H9 (cell line): ENCODE data around the gene PRSS22. TPM values are rescaled to one million over a fixed set of nuclear protein-coding genes. Genes with fewer than 3 reads are reported as not detected.

Source experiments
- DNase-seq: peaks from one replicate; pipeline ENCODE4 v3.0.0-alpha.2; 2017
- H2AFZ ChIP-seq: one replicate; pipeline ENCODE4 v1.6.1; 2013; ENCODE audit warnings: mild to moderate bottlenecking, low read length, control low read depth, moderate library complexity
- H2AK5ac ChIP-seq: 2 replicates; pipeline ENCODE4 v1.6.1; 2013; ENCODE audit warnings: low read length, control low read depth, mixed read lengths; ENCODE audit not compliant: insufficient read length
- H2BK120ac ChIP-seq: one replicate; pipeline ENCODE4 v1.6.1; 2013; ENCODE audit warnings: low read depth, mild to moderate bottlenecking, low read length, control low read depth, inconsistent platforms; ENCODE audit not compliant: poor library complexity, severe bottlenecking
- H2BK12ac ChIP-seq: 2 replicates; pipeline ENCODE4 v1.6.1; 2013; ENCODE audit warnings: low read length, control low read depth, mixed read lengths, low read depth; ENCODE audit not compliant: insufficient read length
- H2BK15ac ChIP-seq: 2 replicates; pipeline ENCODE4 v1.6.1; 2013; ENCODE audit warnings: low read depth, low read length, control low read depth
- H2BK20ac ChIP-seq: one replicate; pipeline ENCODE4 v1.6.1; 2013; ENCODE audit warnings: low read depth, mild to moderate bottlenecking, low read length, control low read depth, inconsistent platforms; ENCODE audit not compliant: poor library complexity, severe bottlenecking
- H2BK5ac ChIP-seq: 2 replicates; pipeline ENCODE4 v1.6.1; 2013; ENCODE audit warnings: low read length, control low read depth, mixed read lengths; ENCODE audit not compliant: insufficient read length
- H3K14ac ChIP-seq: 2 replicates; pipeline ENCODE4 v1.6.1; 2013; ENCODE audit warnings: low read length, control low read depth; ENCODE audit not compliant: insufficient read depth
- H3K18ac ChIP-seq: 2 replicates; pipeline ENCODE4 v1.6.1; 2013; ENCODE audit warnings: low read depth, mild to moderate bottlenecking, mixed read lengths, low read length, control low read depth; ENCODE audit not compliant: insufficient read length
- H3K23ac ChIP-seq: 2 replicates; pipeline ENCODE4 v1.6.1; 2013; ENCODE audit warnings: low read length, control low read depth, mixed read lengths, low read depth; ENCODE audit not compliant: insufficient read length
- H3K23me2 ChIP-seq: 2 replicates; pipeline ENCODE4 v1.6.1; 2013; ENCODE audit warnings: low read depth, mild to moderate bottlenecking, mixed read lengths, low read length, control low read depth; ENCODE audit not compliant: insufficient read length, poor library complexity, severe bottlenecking
- H3K27ac ChIP-seq: 2 replicates; pipeline ENCODE4 v1.5.1; 2013; ENCODE audit warnings: low read length, control low read depth, mixed read lengths, low read depth; ENCODE audit not compliant: insufficient read length
- H3K27me3 ChIP-seq: 2 replicates; pipeline ENCODE4 v1.6.1; 2013; ENCODE audit warnings: low read length, control low read depth, inconsistent platforms; ENCODE audit not compliant: insufficient read depth
- H3K4ac ChIP-seq: 2 replicates; pipeline ENCODE4 v1.6.1; 2013; ENCODE audit warnings: low read depth, mild to moderate bottlenecking, control low read depth, inconsistent platforms, low read length, moderate library complexity
- H3K4me1 ChIP-seq: 2 replicates; pipeline ENCODE4 v1.6.1; 2013; ENCODE audit warnings: low read length, control low read depth, inconsistent platforms; ENCODE audit not compliant: insufficient read depth
- H3K4me2 ChIP-seq: 2 replicates; pipeline ENCODE4 v1.6.1; 2013; ENCODE audit warnings: low read length, control low read depth, mixed read lengths; ENCODE audit not compliant: insufficient read length, insufficient read depth
- H3K56ac ChIP-seq: 2 replicates; pipeline ENCODE4 v1.6.1; 2013; ENCODE audit warnings: low read depth, mild to moderate bottlenecking, mixed read lengths, low read length, control low read depth; ENCODE audit not compliant: insufficient read length
- H3K79me1 ChIP-seq: 2 replicates; pipeline ENCODE4 v1.6.1; 2013; ENCODE audit warnings: low read depth, mild to moderate bottlenecking, moderate library complexity, low read length, control low read depth, inconsistent platforms; ENCODE audit not compliant: insufficient read depth, poor library complexity, severe bottlenecking
- H3K79me2 ChIP-seq: 2 replicates; pipeline ENCODE4 v1.6.1; 2013; ENCODE audit warnings: low read length, control low read depth, inconsistent platforms; ENCODE audit not compliant: insufficient read depth
- H3K9ac ChIP-seq: 2 replicates; pipeline ENCODE4 v1.6.1; 2013; ENCODE audit warnings: low read length, control low read depth, mixed read lengths; ENCODE audit not compliant: insufficient read length; ENCODE audit errors: extremely low read depth
- H3K9me3 ChIP-seq: one replicate; pipeline ENCODE4 v1.6.1; 2013; ENCODE audit warnings: low read depth, low read length, inconsistent platforms; ENCODE audit not compliant: control insufficient read depth
- H3T11ph ChIP-seq: one replicate; pipeline ENCODE4 v1.6.1; 2013; ENCODE audit warnings: mild to moderate bottlenecking, low read length, control low read depth, inconsistent platforms
- H4K20me1 ChIP-seq: one replicate; pipeline ENCODE4 v1.6.1; 2013; ENCODE audit not compliant: control insufficient read depth, insufficient read length, insufficient read depth
- H4K5ac ChIP-seq: 2 replicates; pipeline ENCODE4 v1.6.1; 2013; ENCODE audit warnings: low read depth, mild to moderate bottlenecking, mixed read lengths, low read length, control low read depth; ENCODE audit not compliant: insufficient read length
- H4K8ac ChIP-seq: replicated peaks from 2 replicates; pipeline ENCODE4 v1.6.1; 2013; ENCODE audit warnings: low read length, control low read depth, mixed read lengths, low read depth; ENCODE audit not compliant: insufficient read length
- H4K91ac ChIP-seq: 2 replicates; pipeline ENCODE4 v1.6.1; 2013; ENCODE audit warnings: low read depth, mild to moderate bottlenecking, moderate library complexity, mixed read lengths, low read length, control low read depth; ENCODE audit not compliant: insufficient read length
- H3K27ac Mint-ChIP-seq, 3 experiments: 2 replicates in 2 of 3; 3 replicates in 1 of 3; pipeline ENCODE4 v1.8.0; 2020 to 2021; ENCODE audit warnings: mixed read lengths in 3 of 3, mild to moderate bottlenecking in 1 of 3, moderate library complexity in 1 of 3
- H3K27me3 Mint-ChIP-seq: 2 replicates; pipeline ENCODE4 v1.8.0; 2021; ENCODE audit warnings: low read depth, mild to moderate bottlenecking, moderate library complexity, mixed read lengths
- H3K36me3 Mint-ChIP-seq, 3 experiments: 2 replicates in 2 of 3; 3 replicates in 1 of 3; pipeline ENCODE4 v1.8.0; 2020 to 2021; ENCODE audit warnings: low read depth in 3 of 3, mixed read lengths in 3 of 3; ENCODE audit not compliant: insufficient read depth in 1 of 3
- H3K4me1 Mint-ChIP-seq, 2 experiments: 2 replicates each; pipeline ENCODE4 v1.8.0; 2020; ENCODE audit warnings: mixed read lengths in 2 of 2
- H3K4me3 Mint-ChIP-seq, 2 experiments: 2 replicates in 1 of 2; 3 replicates in 1 of 2; pipeline ENCODE4 v1.8.0; 2020 to 2021; ENCODE audit warnings: mild to moderate bottlenecking in 2 of 2, mixed read lengths in 2 of 2, moderate library complexity in 1 of 2
- H3K9me3 Mint-ChIP-seq, 2 experiments: 2 replicates in 1 of 2; 3 replicates in 1 of 2; pipeline ENCODE4 v1.8.0; 2020; ENCODE audit warnings: mild to moderate bottlenecking in 2 of 2, mixed read lengths in 2 of 2, moderate library complexity in 1 of 2
- WGBS: extraction: QIAGEN DNeasy Blood & Tissue Kit; methylation state at CpG from one replicate; pipeline ENCODE4 v1.1.7; 2013; ENCODE audit warnings: missing lambda C conversion rate, low lambda C conversion rate, mixed read lengths; ENCODE audit not compliant: insufficient read length; ENCODE audit errors: extremely low coverage; 5-methylcytosine and 5-hydroxymethylcytosine counted together
- total RNA-seq: library from RNA; stranded (reverse); gene quantifications from 2 replicates; pipeline ENCODE4 v1.2.1, GENCODE V29; 2021
- TF ChIP-seq, protein P1 (sequence below): fragments of 200-600 bp; sonication (generic); conservative IDR thresholded peaks from 3 replicates; pipeline ENCODE4 v1.8.0; 2021; ENCODE audit warnings: antibody characterized with exemption, mild to moderate bottlenecking

PRSS22 gene
- total RNA-seq, 1 experiment from 2014 or later, result 1.9 TPM

DNA sequence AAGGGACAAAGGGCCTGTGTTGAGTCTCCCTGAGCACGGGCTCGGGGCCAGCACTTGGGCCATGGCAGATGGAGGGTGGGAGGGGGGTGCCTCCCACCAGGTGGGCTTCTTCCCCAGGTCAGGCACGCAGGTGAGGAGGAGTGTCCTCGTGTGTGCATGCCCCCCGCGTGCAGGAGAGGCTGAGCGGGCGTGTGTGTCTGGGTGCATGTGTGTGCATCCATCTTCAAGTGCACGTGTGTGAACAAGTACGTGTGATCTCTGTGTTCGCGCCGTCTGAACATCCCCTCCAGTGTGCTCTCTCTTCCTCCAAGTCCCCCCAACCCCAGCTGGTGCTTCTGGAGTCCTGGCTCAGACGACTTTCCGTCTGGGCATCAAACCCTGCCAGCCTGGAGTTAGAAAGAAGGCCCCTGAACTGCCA is 30.6 kb downstream of the PRSS22 start:
- Histone ChIP-seq H3K9ac (no peak overlapping the region), H3K4me2 (no peak overlapping the region), H2AFZ (no peak overlapping the region), H3K4me1 (no peaks in the 10 kb centered on the region), H2BK5ac (no peak overlapping the region), H4K20me1 (no peaks in the 10 kb centered on the region), H3K4ac (no peak overlapping the region), H2BK120ac (no peak overlapping the region), H2AK5ac (no peak overlapping the region), H3K27me3 (no peaks in the 10 kb centered on the region), H4K5ac (no peak overlapping the region), H3K56ac (no peak overlapping the region), H3K18ac (no peak overlapping the region), H3K79me2 (no peaks in the 10 kb centered on the region), H4K91ac (no peak overlapping the region), H3K79me1 (no peaks in the 10 kb centered on the region), H2BK12ac (no peak overlapping the region), H2BK15ac (no peak overlapping the region), H4K8ac (no peak overlapping the region), H3T11ph (no peak overlapping the region), H3K14ac (no peak overlapping the region), H3K23me2 (no peaks in the 10 kb centered on the region), H3K23ac (no peak overlapping the region), H3K9me3 (no peaks in the 10 kb centered on the region), H2BK20ac (no peak overlapping the region), H3K27ac (no peak overlapping the region)
- WGBS, result no CpG with 5 or more reads among the region's 15 CpGs
- Mint-ChIP-seq H3K4me3 (no peak overlapping the region), H3K27me3 (no peaks in the 10 kb centered on the region), H3K9me3 (no peaks in the 10 kb centered on the region), H3K4me1 (no peaks in the 10 kb centered on the region), H3K27ac (no peak overlapping the region), H3K36me3 (no peaks in the 10 kb centered on the region; a peak in 1 of 7 replicates)
- TF ChIP-seq, protein P1, sequence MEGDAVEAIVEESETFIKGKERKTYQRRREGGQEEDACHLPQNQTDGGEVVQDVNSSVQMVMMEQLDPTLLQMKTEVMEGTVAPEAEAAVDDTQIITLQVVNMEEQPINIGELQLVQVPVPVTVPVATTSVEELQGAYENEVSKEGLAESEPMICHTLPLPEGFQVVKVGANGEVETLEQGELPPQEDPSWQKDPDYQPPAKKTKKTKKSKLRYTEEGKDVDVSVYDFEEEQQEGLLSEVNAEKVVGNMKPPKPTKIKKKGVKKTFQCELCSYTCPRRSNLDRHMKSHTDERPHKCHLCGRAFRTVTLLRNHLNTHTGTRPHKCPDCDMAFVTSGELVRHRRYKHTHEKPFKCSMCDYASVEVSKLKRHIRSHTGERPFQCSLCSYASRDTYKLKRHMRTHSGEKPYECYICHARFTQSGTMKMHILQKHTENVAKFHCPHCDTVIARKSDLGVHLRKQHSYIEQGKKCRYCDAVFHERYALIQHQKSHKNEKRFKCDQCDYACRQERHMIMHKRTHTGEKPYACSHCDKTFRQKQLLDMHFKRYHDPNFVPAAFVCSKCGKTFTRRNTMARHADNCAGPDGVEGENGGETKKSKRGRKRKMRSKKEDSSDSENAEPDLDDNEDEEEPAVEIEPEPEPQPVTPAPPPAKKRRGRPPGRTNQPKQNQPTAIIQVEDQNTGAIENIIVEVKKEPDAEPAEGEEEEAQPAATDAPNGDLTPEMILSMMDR, result no peak
- no peak for DNase-seq
